Fibroblast of mammary gland (primary cell): ENCODE results near the gene NUDT16L1.

Source experiments
- DNase-seq: peaks from one replicate; pipeline ENCODE4 v3.0.0-alpha.2; 2010; ENCODE audit warnings: low read depth
- H3K4me3 ChIP-seq: 2 replicates; pipeline ENCODE4 v1.5.1; 2011; ENCODE audit warnings: low read depth, mild to moderate bottlenecking, low read length, moderate library complexity; ENCODE audit not compliant: control insufficient read depth
- TF ChIP-seq, protein P1 (sequence below): conservative IDR thresholded peaks from 2 replicates; pipeline ENCODE4 v1.5.1; 2011; ENCODE audit warnings: low read depth, low read length, inconsistent platforms; ENCODE audit not compliant: control insufficient read depth, insufficient read depth

NUDT16L1 gene

DNA sequence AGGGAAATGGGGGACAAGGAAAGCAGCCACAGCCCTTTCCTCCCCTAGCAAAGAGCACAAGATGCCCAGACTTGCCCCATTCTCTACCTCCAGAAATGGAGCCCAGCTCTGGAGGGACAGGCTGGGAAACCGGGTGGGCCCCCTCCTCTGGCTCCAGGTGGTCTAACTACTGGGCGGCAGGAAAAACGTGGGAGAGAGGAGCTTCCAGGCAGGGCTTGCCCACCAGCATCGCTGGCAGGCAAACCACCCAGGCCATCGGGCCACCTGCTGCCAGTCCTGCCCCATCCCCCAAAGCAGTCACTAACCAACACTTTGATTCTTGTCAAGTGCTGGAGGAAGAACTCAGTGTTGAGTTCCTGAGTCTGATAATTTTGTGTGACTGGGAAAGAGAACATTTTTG lies 25.1 kb downstream of the NUDT16L1 start:
- DNase-seq = no peak

DNA sequence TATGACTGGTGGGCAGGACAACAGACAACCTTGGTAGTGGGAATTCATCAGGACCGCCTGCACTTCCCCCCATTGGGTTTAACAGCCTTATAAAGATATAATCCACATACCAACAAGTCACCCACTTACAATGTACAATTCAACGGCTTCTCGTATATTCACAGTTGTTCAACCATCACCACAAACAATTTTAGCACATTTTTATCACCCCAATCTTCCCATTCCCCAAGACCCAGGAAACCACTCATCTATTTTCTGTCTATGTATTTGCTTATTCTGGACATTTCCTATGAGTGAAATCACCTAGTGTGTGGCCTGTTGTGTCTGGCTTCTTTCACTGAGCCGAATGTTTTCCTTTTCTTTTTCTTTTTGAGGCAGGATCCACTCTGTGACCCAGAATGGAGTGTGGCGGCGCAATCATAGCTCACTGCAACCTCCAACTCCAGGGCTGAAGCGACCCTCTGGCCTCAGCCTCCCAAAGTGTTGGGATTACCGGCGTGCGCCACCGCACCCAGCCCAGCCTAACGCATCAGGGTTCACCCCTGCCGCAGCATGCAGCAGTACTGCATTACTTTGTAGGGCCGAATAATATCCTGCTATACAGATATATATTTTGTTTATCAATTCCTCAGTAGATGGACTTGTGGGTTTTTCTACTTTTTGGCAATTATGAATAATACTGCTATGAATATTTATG lies 29.9 kb downstream of the NUDT16L1 start:
- TF ChIP-seq, protein P1, sequence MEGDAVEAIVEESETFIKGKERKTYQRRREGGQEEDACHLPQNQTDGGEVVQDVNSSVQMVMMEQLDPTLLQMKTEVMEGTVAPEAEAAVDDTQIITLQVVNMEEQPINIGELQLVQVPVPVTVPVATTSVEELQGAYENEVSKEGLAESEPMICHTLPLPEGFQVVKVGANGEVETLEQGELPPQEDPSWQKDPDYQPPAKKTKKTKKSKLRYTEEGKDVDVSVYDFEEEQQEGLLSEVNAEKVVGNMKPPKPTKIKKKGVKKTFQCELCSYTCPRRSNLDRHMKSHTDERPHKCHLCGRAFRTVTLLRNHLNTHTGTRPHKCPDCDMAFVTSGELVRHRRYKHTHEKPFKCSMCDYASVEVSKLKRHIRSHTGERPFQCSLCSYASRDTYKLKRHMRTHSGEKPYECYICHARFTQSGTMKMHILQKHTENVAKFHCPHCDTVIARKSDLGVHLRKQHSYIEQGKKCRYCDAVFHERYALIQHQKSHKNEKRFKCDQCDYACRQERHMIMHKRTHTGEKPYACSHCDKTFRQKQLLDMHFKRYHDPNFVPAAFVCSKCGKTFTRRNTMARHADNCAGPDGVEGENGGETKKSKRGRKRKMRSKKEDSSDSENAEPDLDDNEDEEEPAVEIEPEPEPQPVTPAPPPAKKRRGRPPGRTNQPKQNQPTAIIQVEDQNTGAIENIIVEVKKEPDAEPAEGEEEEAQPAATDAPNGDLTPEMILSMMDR = no peak
- H3K4me3 ChIP-seq = no peak overlapping the region
- DNase-seq = no peak

More for the DNA sequence above, 25.1 kb downstream of the NUDT16L1 start:
- H3K4me3 ChIP-seq = no peak overlapping the region
- TF ChIP-seq, protein P1 = no peak

DNA sequence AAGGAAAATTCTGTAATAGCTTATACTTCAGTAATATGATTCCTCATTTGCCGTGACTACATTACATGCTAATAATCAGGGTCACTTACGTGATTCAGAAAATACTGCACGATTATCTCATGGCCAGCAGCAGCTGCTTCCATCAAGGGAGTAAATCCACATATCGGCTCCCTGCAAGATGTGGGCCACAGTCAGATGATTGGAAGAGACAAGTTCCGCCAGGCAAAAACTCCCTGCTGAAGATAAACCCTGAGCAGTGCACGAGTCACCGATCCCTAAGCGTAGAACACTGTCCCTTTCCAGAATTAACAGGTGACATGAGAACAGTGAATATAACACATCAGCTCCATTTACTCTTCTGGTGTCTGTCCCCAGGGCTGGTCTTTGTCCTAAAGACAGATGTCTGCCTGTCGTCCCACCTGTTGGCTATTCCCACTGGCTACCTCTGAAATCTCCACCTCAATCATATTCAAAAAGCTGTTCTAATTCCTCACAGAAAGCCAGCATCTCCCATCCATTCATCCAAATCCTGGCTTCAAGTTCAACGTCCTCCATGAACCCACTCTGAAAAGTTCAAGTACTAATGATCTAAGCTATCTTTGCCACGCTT lies 31.4 kb downstream of the NUDT16L1 start:
- TF ChIP-seq, protein P1 = no peak
- H3K4me3 ChIP-seq = no peak overlapping the region
- no peak for DNase-seq

DNA sequence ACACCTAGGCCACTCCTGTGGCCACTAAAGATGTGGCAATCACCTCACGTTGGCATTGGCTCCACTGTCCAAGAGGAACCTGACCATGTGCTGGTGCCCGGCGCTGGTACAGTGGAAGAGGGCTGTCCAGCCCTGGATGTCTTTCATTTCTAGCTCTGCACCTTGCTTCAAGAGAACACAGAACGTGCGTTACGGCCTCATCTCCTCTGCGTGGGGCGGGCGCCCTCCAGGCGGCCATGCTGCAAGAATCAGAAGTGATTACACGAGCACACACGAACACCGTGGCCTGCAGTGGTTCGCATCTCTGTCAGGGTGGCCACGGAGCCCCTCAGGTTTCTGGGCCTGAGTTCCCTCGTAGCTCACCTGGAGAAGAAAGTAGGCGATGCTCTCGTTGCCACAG lies 33.3 kb downstream of the NUDT16L1 start:
- TF ChIP-seq, protein P1 = no peak
- no peak for DNase-seq
- no peak overlapping the region for H3K4me3 ChIP-seq

DNA sequence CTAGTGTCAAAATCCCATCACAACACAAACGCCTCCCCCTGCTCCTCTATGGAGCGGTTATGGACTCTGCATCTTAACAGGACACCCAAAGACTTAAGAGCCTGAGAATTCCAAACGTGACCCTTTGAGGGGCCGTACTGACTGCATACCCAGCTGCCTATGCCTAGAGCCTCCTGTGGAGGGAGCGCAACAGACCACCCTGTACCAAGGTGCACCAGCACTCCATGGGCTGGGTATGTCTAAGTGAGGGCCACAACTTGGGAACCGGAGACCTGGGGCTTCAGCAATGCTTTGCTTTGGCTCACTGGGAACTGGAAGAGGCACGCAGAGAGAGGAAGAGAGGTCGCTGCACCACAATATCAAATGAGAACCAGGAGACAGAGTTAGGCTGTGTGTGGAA lies 35.3 kb downstream of the NUDT16L1 start:
- TF ChIP-seq, protein P1 = no peak
- H3K4me3 ChIP-seq = no peak overlapping the region
- DNase-seq = no peak

DNA sequence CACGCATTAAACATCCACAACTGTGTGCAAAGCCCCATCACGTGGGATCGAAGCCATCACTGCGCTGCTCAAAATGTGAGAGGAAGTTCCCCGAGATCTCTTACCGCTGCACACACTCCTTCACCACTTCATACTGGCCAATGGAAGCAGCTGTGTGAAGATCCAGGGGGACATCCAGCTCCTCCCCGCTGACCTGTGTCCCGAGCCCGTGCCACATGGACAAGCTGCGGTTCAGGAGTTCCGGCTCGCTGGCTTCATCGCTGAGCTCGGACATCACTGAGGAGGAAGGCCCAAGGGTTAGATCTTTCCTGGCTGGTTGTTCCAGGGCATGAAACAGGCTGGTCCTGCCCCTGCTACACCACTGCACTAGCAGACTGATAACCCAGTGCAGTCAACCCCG lies 36.5 kb downstream of the NUDT16L1 start:
- no peak overlapping the region for H3K4me3 ChIP-seq
- TF ChIP-seq, protein P1 = no peak
- no peak for DNase-seq
